K562 (cell line): ENCODE results near the gene STOM. TPM values are rescaled to one million over a fixed set of nuclear protein-coding genes. Genes with fewer than 3 reads are reported as not detected.

ENCODE experiments used
- ATAC-seq: fragments of 200-7000 bp; cut with Tn5 transposase; 3 replicates; pipeline ENCODE4 v1.9.1; 2020; ENCODE audit warnings: moderate library complexity
- BruUV-seq: library from RNA; stranded (reverse); fragments of 400-500 nt; replicated peaks from 2 replicates; lab custom pipeline; 2021; lab: Mats Ljungman, UMichigan
- CTCF ChIA-PET: fragments of 300-600 bp; formaldehyde crosslinking; extraction: SDS; loops from one replicate; lab custom pipeline; 2021; ENCODE audit warnings: low intra/inter-chr PET ratio; lab: Yijun Ruan, JAX
- POLR2A ChIA-PET: fragments of 300-600, 350-650 bp; sonication (Branson Sonifier 250); formaldehyde crosslinking; extraction: SDS; loops from one replicate; lab custom pipeline; 2021; ENCODE audit warnings: antibody characterized with exemption, inconsistent platforms; lab: Yijun Ruan, JAX
- DNase-seq, 4 experiments: peaks; one replicate each; pipeline versions ENCODE4 v3.0.0 to v3.0.0-alpha.2; 2011 to 2018; ENCODE audit warnings: low spot score in 3 of 4, mixed read lengths in 3 of 4; ENCODE audit errors: extremely low read depth in 1 of 4
- FAIRE-seq: peaks from 2 replicates; lab custom pipeline; 2011; peaks lifted over from hg19 to GRCh38; lab: Jason Lieb, UNC
- H2AFZ ChIP-seq: 2 replicates; pipeline ENCODE4 v1.6.0; 2011; ENCODE audit warnings: low read depth, low read length, control low read depth, inconsistent platforms
- H3K27ac ChIP-seq: fragments of 200-600 bp; 3 replicates; pipeline ENCODE4 v1.8.0; 2011; ENCODE audit warnings: low read depth, mild to moderate bottlenecking, control low read depth, inconsistent platforms, low read length, moderate library complexity, mixed read lengths; ENCODE audit errors: extremely low read depth
- H3K27me3 ChIP-seq, 2 experiments: fragments of 300-600 bp in 1 of 2; 2 replicates in 1 of 2; 3 replicates in 1 of 2; pipeline versions ENCODE4 v1.6.0 to v1.8.0; 2011; ENCODE audit warnings: inconsistent platforms in 2 of 2, low read length in 2 of 2, mild to moderate bottlenecking in 1 of 2, mixed read lengths in 1 of 2, moderate library complexity in 1 of 2; ENCODE audit not compliant: control insufficient read depth in 2 of 2, insufficient read depth in 2 of 2
- H3K36me3 ChIP-seq: fragments of 300-600 bp; 3 replicates; pipeline ENCODE4 v1.8.0; 2011; ENCODE audit warnings: mild to moderate bottlenecking, low read length, inconsistent platforms; ENCODE audit not compliant: control insufficient read depth, insufficient read depth
- H3K4me1 ChIP-seq, 2 experiments: fragments of 200-600 bp in 1 of 2; replicated peaks in 1 of 2; 2 replicates in 1 of 2; 3 replicates in 1 of 2; pipeline versions ENCODE4 v1.5.1 to v1.8.0; 2011; ENCODE audit warnings: inconsistent platforms in 2 of 2, low read length in 2 of 2, mild to moderate bottlenecking in 1 of 2, mixed read lengths in 1 of 2, moderate library complexity in 1 of 2; ENCODE audit not compliant: control insufficient read depth in 2 of 2, insufficient read depth in 2 of 2
- H3K4me2 ChIP-seq: 2 replicates; pipeline ENCODE4 v1.6.1; 2011; ENCODE audit warnings: low read length, control low read depth, inconsistent platforms, mixed read lengths; ENCODE audit not compliant: insufficient read depth
- H3K4me3 ChIP-seq: fragments of 200-600 bp; sonication (generic), shearing (Covaris generic); 2 replicates; pipeline ENCODE4 v1.5.1; 2016; ENCODE audit warnings: control low read depth, inconsistent platforms
- H3K79me2 ChIP-seq: fragments of 200-600 bp; 3 replicates; pipeline ENCODE4 v1.8.0; 2011; ENCODE audit warnings: low read length, inconsistent platforms; ENCODE audit not compliant: control insufficient read depth, insufficient read depth
- H3K9ac ChIP-seq, 2 experiments: 2 replicates each; pipeline versions ENCODE4 v1.6.0 to v1.6.1; 2011; ENCODE audit warnings: low read depth in 2 of 2, low read length in 2 of 2, control low read depth in 1 of 2, inconsistent platforms in 1 of 2, mild to moderate bottlenecking in 1 of 2, mixed read lengths in 1 of 2; ENCODE audit not compliant: insufficient read depth in 1 of 2
- H3K9me1 ChIP-seq: one replicate; pipeline ENCODE4 v1.6.0; 2011; ENCODE audit warnings: inconsistent platforms, mild to moderate bottlenecking, low read length, moderate library complexity; ENCODE audit not compliant: control insufficient read depth, insufficient read depth
- H3K9me3 ChIP-seq: replicated peaks from 2 replicates; pipeline ENCODE4 v1.5.1; 2011; ENCODE audit warnings: low read depth, low read length, inconsistent platforms; ENCODE audit not compliant: control insufficient read depth, insufficient read depth
- H4K20me1 ChIP-seq: replicated peaks from 2 replicates; pipeline ENCODE4 v1.6.1; 2011; ENCODE audit warnings: low read length, inconsistent platforms, mixed read lengths; ENCODE audit not compliant: control insufficient read depth, insufficient read depth
- IFI16 ChIP-seq: fragments of 250-450 bp; sonication (Bioruptor Pico); IDR thresholded peaks from 2 replicates; pipeline ENCODE4 v2.1.2; 2022; ENCODE audit warnings: mild to moderate bottlenecking, inconsistent platforms
- KLF6 ChIP-seq: fragments of 250-450 bp; sonication (Bioruptor Pico); IDR thresholded peaks from 2 replicates; pipeline ENCODE4 v1.4.0; 2020; ENCODE audit warnings: mild to moderate bottlenecking, moderate library complexity, borderline replicate concordance
- NCOA1 ChIP-seq: fragments of 450-650 bp; IDR thresholded peaks from 2 replicates; pipeline ENCODE4 v1.6.1; 2016; ENCODE audit warnings: low read depth
- NR1H2 ChIP-seq: sonication (generic); formaldehyde crosslinking; IDR thresholded peaks from 2 replicates; pipeline ENCODE4 v1.4.0; 2020; ENCODE audit warnings: mild to moderate bottlenecking, missing genetic modification reagents
- PHB2 ChIP-seq: fragments of 450-650 bp; IDR thresholded peaks from 2 replicates; pipeline ENCODE4 v1.6.1; 2017; ENCODE audit warnings: low read depth
- ZBED1 ChIP-seq: IDR thresholded peaks from 2 replicates; pipeline ENCODE4 v1.6.1; 2014
- ZZZ3 ChIP-seq: fragments of 450-650 bp; IDR thresholded peaks from 2 replicates; pipeline ENCODE4 v1.6.1; 2016; ENCODE audit warnings: antibody characterized with exemption, mild to moderate bottlenecking, moderate library complexity
- WGBS: fragments of 100-300 bp; shearing (Covaris generic); methylation state at CpG from one replicate; pipeline ENCODE4 v1.1.6; 2016; ENCODE audit warnings: low coverage, mixed read lengths; ENCODE audit not compliant: insufficient coverage; ENCODE audit errors: missing lambda C conversion rate; 5-methylcytosine and 5-hydroxymethylcytosine counted together
- in situ Hi-C: fragments of 300-500 bp; cut with MboI; formaldehyde crosslinking; loops from 4 replicates; pipeline ENCODE4 v1.15.0; 2018; ENCODE audit warnings: inconsistent platforms, mixed read lengths
- intact Hi-C: fragments of 100-400 bp; cut with micrococcal nuclease; formaldehyde crosslinking; loops from 2 replicates; pipeline ENCODE4 v1.14.2; 2022
- polyA plus RNA-seq, 8 experiments: library from polyadenylated mRNA; depleted of rRNA in 4 of 8; stranded (reverse) in 5 of 8; unstranded in 3 of 8; fragments of >200 nt; fragmentation: Nextera tagmentation in 2 of 8; fragmentation: Illumina TruSeq in 1 of 8; extraction: Ambion mirVana in 2 of 8; extraction: Trizol in 1 of 8; gene quantifications; 2 replicates each; pipeline versions ENCODE4 v1.2.1 to v1.2.3, GENCODE V29; 2011 to 2014; ENCODE audit warnings: inconsistent platforms in 1 of 8, missing spikeins in 1 of 8
- total RNA-seq, 7 experiments: library from RNA; depleted of rRNA in 6 of 7; stranded (reverse); fragments of >200 nt in 6 of 7; fragmentation: Illumina TruSeq in 2 of 7; extraction: Trizol in 2 of 7; gene quantifications; 2 replicates each; pipeline versions ENCODE4 v1.2.1 to v1.2.3, GENCODE V29; 2011 to 2021; ENCODE audit warnings: low replicate concordance in 1 of 7
- TF ChIP-seq, protein P1 (sequence below): fragments of 200-800 bp; sonication (Bioruptor generic); IDR thresholded peaks from 2 replicates; pipeline ENCODE4 v1.6.1; 2016; ENCODE audit warnings: missing genetic modification characterization, missing compliant biosample characterization
- TF ChIP-seq, protein P2 (sequence below): sonication (generic); formaldehyde crosslinking; IDR thresholded peaks from 2 replicates; pipeline ENCODE4 v1.5.0; 2020; ENCODE audit warnings: missing genetic modification reagents
- TF ChIP-seq, protein P3 (sequence below): sonication (generic); formaldehyde crosslinking; IDR thresholded peaks from 2 replicates; pipeline ENCODE4 v1.8.0; 2022; ENCODE audit warnings: missing genetic modification reagents, mild to moderate bottlenecking, borderline replicate concordance

The STOM gene
- total and polyA plus RNA-seq, 9 of the 15 experiments (the other 6 are each of a cell fraction or from before 2014, with no cell fraction given): 23.2 to 140 (median 43.9) TPM

DNA sequence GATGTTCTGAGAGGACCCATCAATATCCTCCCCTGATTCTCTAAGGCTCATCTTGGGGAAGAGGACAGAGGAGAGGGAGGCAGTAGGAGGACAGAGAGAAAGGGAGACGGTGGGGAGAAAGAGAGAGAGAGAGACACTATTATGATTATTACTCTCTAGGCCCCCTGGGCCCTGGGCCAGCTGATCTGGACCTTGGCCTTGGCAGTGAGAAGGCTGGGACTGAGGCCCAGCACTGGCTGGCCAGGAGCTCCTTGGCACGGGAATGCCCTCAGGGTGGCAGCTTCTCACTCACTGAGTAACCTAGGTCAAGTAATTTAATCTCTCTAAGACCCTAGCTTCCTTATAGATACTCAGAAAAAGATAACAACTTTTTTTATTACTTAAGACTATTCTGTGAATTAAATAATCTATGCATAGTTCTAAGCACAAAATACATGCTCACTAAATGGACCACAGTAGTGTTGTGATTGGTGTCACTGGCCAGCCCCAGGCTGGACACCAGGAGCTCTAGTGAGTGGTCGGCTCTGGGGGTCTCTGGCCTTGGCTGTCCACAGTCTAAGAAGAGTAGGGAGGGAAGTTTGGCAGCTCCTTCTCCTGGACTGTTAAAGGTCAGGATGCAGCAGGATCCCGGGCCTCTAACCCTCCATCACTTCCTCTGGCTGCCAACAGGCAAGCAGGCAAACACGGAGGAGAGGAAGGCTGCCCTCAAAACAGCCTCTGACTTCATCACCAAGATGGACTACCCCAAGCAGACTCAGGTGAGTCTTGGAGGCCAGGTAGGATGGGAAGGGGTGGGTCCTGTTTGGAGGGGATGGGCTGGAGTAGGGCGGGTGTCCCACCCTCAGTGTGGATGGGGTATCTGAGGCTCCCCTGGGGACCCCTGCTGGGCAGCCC is 52.1 kb downstream of the STOM start:
- no peak overlapping the region for H3K9ac ChIP-seq
- H3K9me1 ChIP-seq: no peaks in the 10 kb centered on the region
- H3K4me3 ChIP-seq: no peak overlapping the region
- no peak overlapping the region for H3K4me2 ChIP-seq
- no peaks in the 10 kb centered on the region for H4K20me1 ChIP-seq
- peaks cover 0 to 9% of the 10 kb centered on the region in 2 experiments; a peak in 2 of 5 replicates for H3K4me1 ChIP-seq
- intact Hi-C loops: no loop called here
- no peak for DNase-seq
- no TSS peak for BruUV-seq
- no peaks in the 10 kb centered on the region for H3K79me2 ChIP-seq
- H2AFZ ChIP-seq: no peak overlapping the region
- no peaks in the 10 kb centered on the region for H3K36me3 ChIP-seq
- TF ChIP-seq PHB2: no peak
- TF ChIP-seq ZBED1: no peak
- TF ChIP-seq, protein P1, sequence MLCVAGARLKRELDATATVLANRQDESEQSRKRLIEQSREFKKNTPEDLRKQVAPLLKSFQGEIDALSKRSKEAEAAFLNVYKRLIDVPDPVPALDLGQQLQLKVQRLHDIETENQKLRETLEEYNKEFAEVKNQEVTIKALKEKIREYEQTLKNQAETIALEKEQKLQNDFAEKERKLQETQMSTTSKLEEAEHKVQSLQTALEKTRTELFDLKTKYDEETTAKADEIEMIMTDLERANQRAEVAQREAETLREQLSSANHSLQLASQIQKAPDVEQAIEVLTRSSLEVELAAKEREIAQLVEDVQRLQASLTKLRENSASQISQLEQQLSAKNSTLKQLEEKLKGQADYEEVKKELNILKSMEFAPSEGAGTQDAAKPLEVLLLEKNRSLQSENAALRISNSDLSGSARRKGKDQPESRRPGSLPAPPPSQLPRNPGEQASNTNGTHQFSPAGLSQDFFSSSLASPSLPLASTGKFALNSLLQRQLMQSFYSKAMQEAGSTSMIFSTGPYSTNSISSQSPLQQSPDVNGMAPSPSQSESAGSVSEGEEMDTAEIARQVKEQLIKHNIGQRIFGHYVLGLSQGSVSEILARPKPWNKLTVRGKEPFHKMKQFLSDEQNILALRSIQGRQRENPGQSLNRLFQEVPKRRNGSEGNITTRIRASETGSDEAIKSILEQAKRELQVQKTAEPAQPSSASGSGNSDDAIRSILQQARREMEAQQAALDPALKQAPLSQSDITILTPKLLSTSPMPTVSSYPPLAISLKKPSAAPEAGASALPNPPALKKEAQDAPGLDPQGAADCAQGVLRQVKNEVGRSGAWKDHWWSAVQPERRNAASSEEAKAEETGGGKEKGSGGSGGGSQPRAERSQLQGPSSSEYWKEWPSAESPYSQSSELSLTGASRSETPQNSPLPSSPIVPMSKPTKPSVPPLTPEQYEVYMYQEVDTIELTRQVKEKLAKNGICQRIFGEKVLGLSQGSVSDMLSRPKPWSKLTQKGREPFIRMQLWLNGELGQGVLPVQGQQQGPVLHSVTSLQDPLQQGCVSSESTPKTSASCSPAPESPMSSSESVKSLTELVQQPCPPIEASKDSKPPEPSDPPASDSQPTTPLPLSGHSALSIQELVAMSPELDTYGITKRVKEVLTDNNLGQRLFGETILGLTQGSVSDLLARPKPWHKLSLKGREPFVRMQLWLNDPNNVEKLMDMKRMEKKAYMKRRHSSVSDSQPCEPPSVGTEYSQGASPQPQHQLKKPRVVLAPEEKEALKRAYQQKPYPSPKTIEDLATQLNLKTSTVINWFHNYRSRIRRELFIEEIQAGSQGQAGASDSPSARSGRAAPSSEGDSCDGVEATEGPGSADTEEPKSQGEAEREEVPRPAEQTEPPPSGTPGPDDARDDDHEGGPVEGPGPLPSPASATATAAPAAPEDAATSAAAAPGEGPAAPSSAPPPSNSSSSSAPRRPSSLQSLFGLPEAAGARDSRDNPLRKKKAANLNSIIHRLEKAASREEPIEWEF: no peak
- no peak for TF ChIP-seq KLF6 (CRISPR knock-in tag)
- TF ChIP-seq NCOA1: no peak
- TF ChIP-seq, protein P2, sequence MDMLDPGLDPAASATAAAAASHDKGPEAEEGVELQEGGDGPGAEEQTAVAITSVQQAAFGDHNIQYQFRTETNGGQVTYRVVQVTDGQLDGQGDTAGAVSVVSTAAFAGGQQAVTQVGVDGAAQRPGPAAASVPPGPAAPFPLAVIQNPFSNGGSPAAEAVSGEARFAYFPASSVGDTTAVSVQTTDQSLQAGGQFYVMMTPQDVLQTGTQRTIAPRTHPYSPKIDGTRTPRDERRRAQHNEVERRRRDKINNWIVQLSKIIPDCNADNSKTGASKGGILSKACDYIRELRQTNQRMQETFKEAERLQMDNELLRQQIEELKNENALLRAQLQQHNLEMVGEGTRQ (CRISPR knock-in tag): no peak
- TF ChIP-seq, protein P3, sequence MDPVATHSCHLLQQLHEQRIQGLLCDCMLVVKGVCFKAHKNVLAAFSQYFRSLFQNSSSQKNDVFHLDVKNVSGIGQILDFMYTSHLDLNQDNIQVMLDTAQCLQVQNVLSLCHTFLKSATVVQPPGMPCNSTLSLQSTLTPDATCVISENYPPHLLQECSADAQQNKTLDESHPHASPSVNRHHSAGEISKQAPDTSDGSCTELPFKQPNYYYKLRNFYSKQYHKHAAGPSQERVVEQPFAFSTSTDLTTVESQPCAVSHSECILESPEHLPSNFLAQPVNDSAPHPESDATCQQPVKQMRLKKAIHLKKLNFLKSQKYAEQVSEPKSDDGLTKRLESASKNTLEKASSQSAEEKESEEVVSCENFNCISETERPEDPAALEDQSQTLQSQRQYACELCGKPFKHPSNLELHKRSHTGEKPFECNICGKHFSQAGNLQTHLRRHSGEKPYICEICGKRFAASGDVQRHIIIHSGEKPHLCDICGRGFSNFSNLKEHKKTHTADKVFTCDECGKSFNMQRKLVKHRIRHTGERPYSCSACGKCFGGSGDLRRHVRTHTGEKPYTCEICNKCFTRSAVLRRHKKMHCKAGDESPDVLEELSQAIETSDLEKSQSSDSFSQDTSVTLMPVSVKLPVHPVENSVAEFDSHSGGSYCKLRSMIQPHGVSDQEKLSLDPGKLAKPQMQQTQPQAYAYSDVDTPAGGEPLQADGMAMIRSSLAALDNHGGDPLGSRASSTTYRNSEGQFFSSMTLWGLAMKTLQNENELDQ (CRISPR knock-in tag): no peak
- no peak for TF ChIP-seq ZZZ3
- no peak for TF ChIP-seq IFI16 (CRISPR knock-in tag)
- no peak for TF ChIP-seq NR1H2 (CRISPR knock-in tag)
- ATAC-seq: no peak
- ChIA-PET CTCF (no interaction called here), POLR2A (interaction anchor here (1.2 kb wide), 1 partner anchor 53 kb away, joined by 3 read pairs; no protein-coding TSS in a partner anchor)
- in situ Hi-C loops: loop anchor here (5.0 kb wide), 2 partner anchors 79 to 101 kb away; no protein-coding TSS in a partner anchor
- 36% methylated on average over 6 of the region's 6 CpGs for WGBS
- FAIRE-seq: no peak
- no peaks in the 10 kb centered on the region for H3K9me3 ChIP-seq
- no peak overlapping the region for H3K27ac ChIP-seq
- H3K27me3 ChIP-seq: no peaks in the 10 kb centered on the region
